ENCODE results near the gene DPH7.

- TF ChIP-seq KDM1A (IDR thresholded peaks at IDR 0.05; ENCODE audit: borderline replicate concordance, low read length): no peak
- TF ChIP-seq CTCF (IDR thresholded peaks at IDR 0.05; ENCODE audit: control extremely low read depth in 1 of 3, insufficient read depth in 1 of 3, low read depth in 1 of 3, low read length in 3 of 3): no peak
- TF ChIP-seq POLR2A (IDR thresholded peaks at IDR 0.05; ENCODE audit: control extremely low read depth in 1 of 2, low read depth in 2 of 2, low read length in 2 of 2): no peak
- no peak for TF ChIP-seq HDAC2 (IDR thresholded peaks at IDR 0.05; ENCODE audit: borderline replicate concordance in 1 of 2, low read depth in 2 of 2, low read length in 2 of 2)
- no peak for TF ChIP-seq POLR2AphosphoS5 (IDR thresholded peaks at IDR 0.05; ENCODE audit: low read depth, low read length)
- no peak for TF ChIP-seq SUZ12 (IDR thresholded peaks at IDR 0.05; ENCODE audit: low read length)
- no peak for TF ChIP-seq TAF1 (IDR thresholded peaks at IDR 0.05; ENCODE audit: low read depth, low read length)
- no peak for TF ChIP-seq BACH1 (IDR thresholded peaks at IDR 0.05; ENCODE audit: low read length)
- no peak for TF ChIP-seq RAD21 (IDR thresholded peaks at IDR 0.05 in 1 of 2, conservative IDR thresholded peaks at IDR 0.05 in 1 of 2; ENCODE audit: low read depth in 2 of 2, low read length in 2 of 2)
- TF ChIP-seq CBX8 (IDR thresholded peaks at IDR 0.05; ENCODE audit: borderline replicate concordance, low read depth, low read length): no peak
- no peak for TF ChIP-seq ZNF274 (IDR thresholded peaks at IDR 0.05; ENCODE audit: borderline replicate concordance, extremely low read depth, low read length)
- no peak for TF ChIP-seq SIN3A (conservative IDR thresholded peaks at IDR 0.05 in 1 of 2, IDR thresholded peaks at IDR 0.05 in 1 of 2; ENCODE audit: low read depth in 1 of 2, low read length in 2 of 2)
- no peak for TF ChIP-seq EZH2 (IDR thresholded peaks at IDR 0.05; ENCODE audit: low read depth, low read length, severe bottlenecking)
- TF ChIP-seq E2F6 (IDR thresholded peaks at IDR 0.05): no peak
Observed at GRCh38 chr9:137574192-137574591, 4.5 kb downstream of the DPH7 start.
